Measurements from ENCODE around the gene ZFP1.

GRCh38 chr16:75176926-75177325 is 28.6 kb downstream of the ZFP1 start:
- TF ChIP-seq CTCF (IDR thresholded peaks at IDR 0.05) (no peak), POLR2A (IDR thresholded peaks at IDR 0.05) (no peak)

Measured in lower leg skin (tissue), 3 donors.